HG03565 (cell line): ENCODE data around the gene DRC1.

Experiments
- ATAC-seq: cut with Tn5 transposase; IDR thresholded peaks from one replicate; pipeline ENCODE4 v1.9.1; 2021; ENCODE audit warnings: mild to moderate bottlenecking, moderate library complexity; ENCODE audit not compliant: unreplicated experiment

The DRC1 gene

GRCh38 chr2:26396734-26397298 lies 4.9 kb upstream of the DRC1 start:
- no peak for ATAC-seq

- ATAC-seq = no peak
Observed at GRCh38 chr2:26399771-26400376, 1.8 kb upstream of the DRC1 start.

- no peak for ATAC-seq
Observed at GRCh38 chr2:26400723-26401122, 997 bp upstream of the DRC1 start.

- no peak for ATAC-seq
Observed at GRCh38 chr2:26407526-26407925, 5.8 kb downstream of the DRC1 start.

GRCh38 chr2:26409785-26410184 lies 8.1 kb downstream of the DRC1 start:
- no peak for ATAC-seq

- no peak for ATAC-seq
Observed at GRCh38 chr2:26410764-26411243, 9.1 kb downstream of the DRC1 start.

- no peak for ATAC-seq
Observed at GRCh38 chr2:26411419-26411818, 9.7 kb downstream of the DRC1 start.

- no peak for ATAC-seq
Observed at GRCh38 chr2:26412091-26412673, 10.5 kb downstream of the DRC1 start.

GRCh38 chr2:26414311-26414710 lies 12.6 kb downstream of the DRC1 start:
- ATAC-seq = no peak

GRCh38 chr2:26421961-26422360 lies 20.2 kb downstream of the DRC1 start:
- no peak for ATAC-seq

GRCh38 chr2:26422947-26423629 lies 21.4 kb downstream of the DRC1 start:
- no peak for ATAC-seq

GRCh38 chr2:26423750-26424149 lies 22.0 kb downstream of the DRC1 start:
- no peak for ATAC-seq

GRCh38 chr2:26424221-26424620 lies 22.5 kb downstream of the DRC1 start:
- no peak for ATAC-seq

GRCh38 chr2:26428846-26429245 lies 27.1 kb downstream of the DRC1 start:
- no peak for ATAC-seq

GRCh38 chr2:26429779-26430578 lies 28.3 kb downstream of the DRC1 start:
- no peak for ATAC-seq

- no peak for ATAC-seq
Observed at GRCh38 chr2:26430826-26431225, 29.1 kb downstream of the DRC1 start.

- no peak for ATAC-seq
Observed at GRCh38 chr2:26432363-26432762, 30.6 kb downstream of the DRC1 start.

GRCh38 chr2:26432859-26433258 lies 31.1 kb downstream of the DRC1 start:
- no peak for ATAC-seq

GRCh38 chr2:26435106-26435505 lies 33.4 kb downstream of the DRC1 start:
- no peak for ATAC-seq

GRCh38 chr2:26438526-26438925 lies 36.8 kb downstream of the DRC1 start:
- ATAC-seq = no peak

- no peak for ATAC-seq
Observed at GRCh38 chr2:26438926-26439325, 37.2 kb downstream of the DRC1 start.
